HAP-1 (cell line): ENCODE measurements around the gene PPP1R12B.
A peak's percentile ranks its signal among the peaks of the same experiment; 100 is the strongest.
"Not testable (repeated sequence)": the region's sequence is repeated elsewhere in the genome, so short reads cannot be mapped to it uniquely, and the experiment has no call there.

ENCODE experiments used
- DNase-seq, 2 experiments: peaks; one replicate each; pipeline ENCODE4 v3.0.0-alpha.2; 2016 to 2020; ENCODE audit warnings: low spot score in 2 of 2
- H3K27me3 ChIP-seq: fragments of 250-450 bp; sonication (Bioruptor Pico); 2 replicates; pipeline ENCODE4 v1.5.1; 2020; ENCODE audit warnings: low read depth, mild to moderate bottlenecking, moderate library complexity
- H3K36me3 ChIP-seq: fragments of 250-450 bp; sonication (Bioruptor Pico); replicated peaks from 2 replicates; pipeline ENCODE4 v1.5.1; 2020; ENCODE audit warnings: mild to moderate bottlenecking
- H3K4me1 ChIP-seq: fragments of 250-450 bp; sonication (Bioruptor Pico); 2 replicates; pipeline ENCODE4 v1.5.1; 2020; ENCODE audit warnings: mild to moderate bottlenecking
- H3K4me3 ChIP-seq: fragments of 250-450 bp; sonication (Bioruptor Pico); 2 replicates; pipeline ENCODE4 v1.5.1; 2020; ENCODE audit warnings: mild to moderate bottlenecking, moderate library complexity
- H3K9me3 ChIP-seq: fragments of 250-450 bp; sonication (Bioruptor Pico); 2 replicates; pipeline ENCODE4 v1.5.1; 2020; ENCODE audit warnings: mild to moderate bottlenecking, moderate library complexity
- in situ Hi-C: fragments of 300-500 bp; cut with MboI; formaldehyde crosslinking; loops from 3 replicates; pipeline ENCODE4 v1.14.3; 2020; ENCODE audit warnings: low sequenced_read_pairs, inconsistent platforms, mixed read lengths

PPP1R12B gene

GRCh38 chr1:202460143-202460495 lies 111.6 kb downstream of the PPP1R12B start:
- H3K4me3 ChIP-seq, DNase-seq, H3K27me3 ChIP-seq, H3K9me3 ChIP-seq, H3K36me3 ChIP-seq, H3K4me1 ChIP-seq: not testable (repeated sequence)
- in situ Hi-C loops = loop anchor here (25.0 kb wide), 1 partner anchor 252 kb away; the partner anchor contains the start of gene SYT2

GRCh38 chr1:202462342-202463076 lies 114.0 kb downstream of the PPP1R12B start:
- in situ Hi-C loops = loop anchor here (25.0 kb wide), 1 partner anchor 250 kb away; the partner anchor contains the start of gene SYT2
- peaks cover 10% of the 10 kb centered on the region for H3K4me1 ChIP-seq
- no peaks in the 10 kb centered on the region for H3K36me3 ChIP-seq
- DNase-seq = no peak
- no peaks in the 10 kb centered on the region for H3K9me3 ChIP-seq
- H3K4me3 ChIP-seq = no peak overlapping the region
- H3K27me3 ChIP-seq = no peaks in the 10 kb centered on the region

- not testable (repeated sequence) for H3K9me3 ChIP-seq, H3K27me3 ChIP-seq, H3K36me3 ChIP-seq, H3K4me1 ChIP-seq, H3K4me3 ChIP-seq
- in situ Hi-C loops = loop anchor here (25.0 kb wide), 1 partner anchor 248 kb away; the partner anchor contains the start of gene SYT2
- DNase-seq = peak; percentile 12 to 30
Observed at GRCh38 chr1:202464153-202464742, 115.7 kb downstream of the PPP1R12B start.

- not testable (repeated sequence) for H3K4me3 ChIP-seq, H3K9me3 ChIP-seq, H3K27me3 ChIP-seq, DNase-seq, H3K4me1 ChIP-seq, H3K36me3 ChIP-seq
- in situ Hi-C loops = loop anchor here (25.0 kb wide), 1 partner anchor 247 kb away; the partner anchor contains the start of gene SYT2
Observed at GRCh38 chr1:202465644-202466270, 117.3 kb downstream of the PPP1R12B start.

- not testable (repeated sequence) for H3K36me3 ChIP-seq, H3K4me1 ChIP-seq, DNase-seq, H3K4me3 ChIP-seq, H3K9me3 ChIP-seq, H3K27me3 ChIP-seq
- in situ Hi-C loops = loop anchor here (25.0 kb wide), 1 partner anchor 246 kb away; the partner anchor contains the start of gene SYT2
Observed at GRCh38 chr1:202466339-202466738, 117.8 kb downstream of the PPP1R12B start.

GRCh38 chr1:202467381-202467780 lies 118.9 kb downstream of the PPP1R12B start:
- DNase-seq, H3K36me3 ChIP-seq, H3K9me3 ChIP-seq, H3K4me1 ChIP-seq, H3K27me3 ChIP-seq, H3K4me3 ChIP-seq: not testable (repeated sequence)
- in situ Hi-C loops = loop anchor here (25.0 kb wide), 1 partner anchor 245 kb away; the partner anchor contains the start of gene SYT2

GRCh38 chr1:202468695-202469094 lies 120.2 kb downstream of the PPP1R12B start:
- DNase-seq, H3K36me3 ChIP-seq, H3K4me3 ChIP-seq, H3K27me3 ChIP-seq, H3K4me1 ChIP-seq, H3K9me3 ChIP-seq: not testable (repeated sequence)
- in situ Hi-C loops = loop anchor here (25.0 kb wide), 1 partner anchor 244 kb away; the partner anchor contains the start of gene SYT2

- in situ Hi-C loops = loop anchor here (25.0 kb wide), 1 partner anchor 243 kb away; the partner anchor contains the start of gene SYT2
- H3K4me1 ChIP-seq, DNase-seq, H3K36me3 ChIP-seq, H3K27me3 ChIP-seq, H3K4me3 ChIP-seq, H3K9me3 ChIP-seq: not testable (repeated sequence)
Observed at GRCh38 chr1:202469123-202469522, 120.6 kb downstream of the PPP1R12B start.

- H3K4me1 ChIP-seq = no peaks in the 10 kb centered on the region
- no peak overlapping the region for H3K4me3 ChIP-seq
- H3K9me3 ChIP-seq = no peaks in the 10 kb centered on the region
- in situ Hi-C loops = loop anchor here (25.0 kb wide), 1 partner anchor 241 kb away; the partner anchor contains the start of gene SYT2
- DNase-seq = no peak
- H3K36me3 ChIP-seq = no peaks in the 10 kb centered on the region
- H3K27me3 ChIP-seq = no peaks in the 10 kb centered on the region
Observed at GRCh38 chr1:202471246-202471645, 122.7 kb downstream of the PPP1R12B start.

- DNase-seq, H3K36me3 ChIP-seq, H3K9me3 ChIP-seq, H3K4me3 ChIP-seq, H3K27me3 ChIP-seq, H3K4me1 ChIP-seq: not testable (repeated sequence)
- in situ Hi-C loops = loop anchor here (25.0 kb wide), 1 partner anchor 240 kb away; the partner anchor contains the start of gene SYT2
Observed at GRCh38 chr1:202472347-202473124, 124.0 kb downstream of the PPP1R12B start.

GRCh38 chr1:202473266-202474045 lies 125.0 kb downstream of the PPP1R12B start:
- not testable (repeated sequence) for H3K4me3 ChIP-seq, H3K9me3 ChIP-seq, H3K27me3 ChIP-seq, DNase-seq, H3K4me1 ChIP-seq, H3K36me3 ChIP-seq
- in situ Hi-C loops = loop anchor here (25.0 kb wide), 1 partner anchor 239 kb away; the partner anchor contains the start of gene SYT2

GRCh38 chr1:202479661-202480060 lies 131.2 kb downstream of the PPP1R12B start:
- not testable (repeated sequence) for DNase-seq, H3K27me3 ChIP-seq, H3K36me3 ChIP-seq

GRCh38 chr1:202480640-202481039 lies 132.1 kb downstream of the PPP1R12B start:
- in situ Hi-C loops, H3K36me3 ChIP-seq, H3K4me3 ChIP-seq, H3K27me3 ChIP-seq, H3K9me3 ChIP-seq, DNase-seq, H3K4me1 ChIP-seq: not testable (repeated sequence)

More at GRCh38 chr1:202479661-202480060, 131.2 kb downstream of the PPP1R12B start:
- H3K9me3 ChIP-seq, in situ Hi-C loops, H3K4me3 ChIP-seq, H3K4me1 ChIP-seq: not testable (repeated sequence)
